MM.1S (cell line): ENCODE results near the gene KNG1.

Experiments
- EZH2 ChIP-seq: fragments of 300-600 bp; sonication (generic); optimal IDR thresholded peaks from 2 replicates; pipeline ENCODE3; 2017; ENCODE audit warnings: low read depth, mild to moderate bottlenecking, antibody characterized with exemption, low read length, mixed read lengths
- EZH2phosphoT487 ChIP-seq: fragments of 300-600 bp; sonication (generic); IDR thresholded peaks from 2 replicates; pipeline ENCODE4 v1.6.1; 2018; ENCODE audit warnings: antibody characterized with exemption, low read length
- TF ChIP-seq, protein P1 (sequence below): fragments of 300-600 bp; sonication (generic); IDR thresholded peaks from 2 replicates; pipeline ENCODE4 v1.5.1; 2016; ENCODE audit warnings: antibody characterized with exemption, low read length, mixed read lengths

DNA sequence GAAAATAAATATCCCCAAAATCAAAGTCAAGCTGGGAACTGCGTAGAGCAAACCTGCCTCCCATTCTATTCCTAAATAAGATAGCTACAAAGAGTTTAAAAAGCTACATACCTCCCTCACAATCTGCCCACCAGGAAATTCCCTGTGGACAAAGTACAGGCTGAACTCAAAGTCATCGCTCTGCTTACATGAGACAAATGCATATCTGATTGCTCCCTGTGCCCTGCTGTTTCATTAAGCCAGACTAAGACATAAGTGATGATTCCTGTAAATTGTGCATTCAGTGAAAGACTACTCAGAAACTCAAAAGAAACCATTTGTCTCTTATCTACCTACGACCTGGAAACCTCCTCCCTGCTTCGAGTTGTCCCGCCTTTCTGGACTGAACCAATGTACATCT, 37.7 kb downstream of the KNG1 start:
- TF ChIP-seq, protein P1, sequence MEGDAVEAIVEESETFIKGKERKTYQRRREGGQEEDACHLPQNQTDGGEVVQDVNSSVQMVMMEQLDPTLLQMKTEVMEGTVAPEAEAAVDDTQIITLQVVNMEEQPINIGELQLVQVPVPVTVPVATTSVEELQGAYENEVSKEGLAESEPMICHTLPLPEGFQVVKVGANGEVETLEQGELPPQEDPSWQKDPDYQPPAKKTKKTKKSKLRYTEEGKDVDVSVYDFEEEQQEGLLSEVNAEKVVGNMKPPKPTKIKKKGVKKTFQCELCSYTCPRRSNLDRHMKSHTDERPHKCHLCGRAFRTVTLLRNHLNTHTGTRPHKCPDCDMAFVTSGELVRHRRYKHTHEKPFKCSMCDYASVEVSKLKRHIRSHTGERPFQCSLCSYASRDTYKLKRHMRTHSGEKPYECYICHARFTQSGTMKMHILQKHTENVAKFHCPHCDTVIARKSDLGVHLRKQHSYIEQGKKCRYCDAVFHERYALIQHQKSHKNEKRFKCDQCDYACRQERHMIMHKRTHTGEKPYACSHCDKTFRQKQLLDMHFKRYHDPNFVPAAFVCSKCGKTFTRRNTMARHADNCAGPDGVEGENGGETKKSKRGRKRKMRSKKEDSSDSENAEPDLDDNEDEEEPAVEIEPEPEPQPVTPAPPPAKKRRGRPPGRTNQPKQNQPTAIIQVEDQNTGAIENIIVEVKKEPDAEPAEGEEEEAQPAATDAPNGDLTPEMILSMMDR, result no peak
- TF ChIP-seq EZH2 (no peak), EZH2phosphoT487 (no peak)
